IMR-90 (cell line): ENCODE data around the gene SMIM44. TPM values are rescaled to one million over a fixed set of nuclear protein-coding genes. Genes with fewer than 3 reads are reported as not detected.

Experiments
- ATAC-seq: fragments of 200-7000 bp; cut with Tn5 transposase; 2 replicates; pipeline ENCODE4 v1.9.1; 2020; ENCODE audit warnings: low read depth, mild to moderate bottlenecking, moderate library complexity
- BruUV-seq: library from RNA; stranded (reverse); fragments of 400-500 nt; replicated peaks from 2 replicates; lab custom pipeline; 2021; lab: Mats Ljungman, UMichigan
- CTCF ChIA-PET: fragments of 300-600 bp; formaldehyde crosslinking; extraction: SDS; loops from one replicate; lab custom pipeline; 2021; ENCODE audit warnings: antibody characterized with exemption; lab: Yijun Ruan, JAX
- POLR2A ChIA-PET: fragments of 300-600 bp; sonication (Branson Sonifier 250); formaldehyde crosslinking; loops from one replicate; lab custom pipeline; 2022; ENCODE audit warnings: antibody characterized with exemption; ENCODE audit not compliant: unreplicated experiment; lab: Charles Lee
- DNase-seq: peaks from one replicate; pipeline ENCODE4 v3.0.0; 2013
- H2AFZ ChIP-seq: replicated peaks from 2 replicates; pipeline ENCODE3; 2013; ENCODE audit warnings: low read length, mild to moderate bottlenecking; ENCODE audit not compliant: poor library complexity
- H2AK5ac ChIP-seq: 2 replicates; pipeline ENCODE4 v1.6.1; 2013; ENCODE audit warnings: low read depth, low read length, inconsistent platforms
- H2AK9ac ChIP-seq: replicated peaks from 2 replicates; pipeline ENCODE3; 2013; ENCODE audit warnings: mild to moderate bottlenecking, low read depth, low read length, moderate library complexity; ENCODE audit not compliant: poor library complexity
- H2BK120ac ChIP-seq: 2 replicates; pipeline ENCODE4 v1.6.1; 2013; ENCODE audit warnings: low read depth, low read length, inconsistent platforms
- H2BK15ac ChIP-seq: 3 replicates; pipeline ENCODE4 v1.6.1; 2013; ENCODE audit warnings: low read depth, low read length, inconsistent platforms
- H2BK20ac ChIP-seq: 2 replicates; pipeline ENCODE4 v1.6.1; 2013; ENCODE audit warnings: low read depth, mild to moderate bottlenecking, inconsistent platforms, low read length, moderate library complexity
- H2BK5ac ChIP-seq: 2 replicates; pipeline ENCODE4 v1.6.1; 2013; ENCODE audit warnings: mild to moderate bottlenecking, low read depth, low read length, inconsistent platforms; ENCODE audit not compliant: poor library complexity, severe bottlenecking
- H3K14ac ChIP-seq: replicated peaks from 2 replicates; pipeline ENCODE4 v1.6.1; 2013; ENCODE audit warnings: low read depth, low read length, inconsistent platforms
- H3K18ac ChIP-seq: 2 replicates; pipeline ENCODE4 v1.6.1; 2013; ENCODE audit warnings: low read depth, low read length, control low read depth
- H3K23ac ChIP-seq: 2 replicates; pipeline ENCODE4 v1.6.1; 2013; ENCODE audit warnings: low read depth, low read length, inconsistent platforms
- H3K27ac ChIP-seq: 2 replicates; pipeline ENCODE4 v1.5.1; 2013; ENCODE audit warnings: mild to moderate bottlenecking, control low read depth, low read length; ENCODE audit not compliant: insufficient read depth
- H3K27me3 ChIP-seq: 2 replicates; pipeline ENCODE4 v1.6.1; 2013; ENCODE audit warnings: low read length; ENCODE audit not compliant: control insufficient read depth, insufficient read depth
- H3K36me3 ChIP-seq: 2 replicates; pipeline ENCODE4 v1.6.1; 2013; ENCODE audit warnings: low read length, mixed read lengths; ENCODE audit not compliant: control insufficient read depth, insufficient read depth
- H3K4ac ChIP-seq: 2 replicates; pipeline ENCODE4 v1.6.1; 2013; ENCODE audit warnings: low read depth, low read length, inconsistent platforms
- H3K4me1 ChIP-seq: 2 replicates; pipeline ENCODE4 v1.6.1; 2013; ENCODE audit warnings: low read length, mixed read lengths; ENCODE audit not compliant: control insufficient read depth, insufficient read depth
- H3K4me2 ChIP-seq: 2 replicates; pipeline ENCODE4 v1.6.1; 2013; ENCODE audit warnings: low read depth, mild to moderate bottlenecking, control low read depth, low read length, moderate library complexity
- H3K4me3 ChIP-seq: 2 replicates; pipeline ENCODE4 v1.5.1; 2013; ENCODE audit warnings: low read depth, mild to moderate bottlenecking, control low read depth, low read length, moderate library complexity; ENCODE audit not compliant: insufficient read depth
- H3K56ac ChIP-seq: 2 replicates; pipeline ENCODE4 v1.6.1; 2013; ENCODE audit warnings: low read length, inconsistent platforms; ENCODE audit not compliant: insufficient read depth; ENCODE audit errors: extremely low read depth
- H3K79me1 ChIP-seq, 2 experiments: 2 replicates each; pipeline ENCODE4 v1.6.1; 2013; ENCODE audit warnings: low read length in 2 of 2, inconsistent platforms in 1 of 2, low read depth in 1 of 2
- H3K9ac ChIP-seq: 2 replicates; pipeline ENCODE4 v1.6.1; 2013; ENCODE audit warnings: low read depth, low read length, control low read depth
- H3K9me1 ChIP-seq: 2 replicates; pipeline ENCODE4 v1.6.1; 2013; ENCODE audit warnings: low read length, inconsistent platforms; ENCODE audit not compliant: insufficient read depth
- H3K9me3 ChIP-seq: 2 replicates; pipeline ENCODE4 v1.6.1; 2013; ENCODE audit warnings: low read length; ENCODE audit not compliant: control insufficient read depth, insufficient read depth
- H4K20me1 ChIP-seq: 2 replicates; pipeline ENCODE4 v1.6.1; 2013; ENCODE audit warnings: low read length, inconsistent platforms; ENCODE audit not compliant: insufficient read depth
- H4K5ac ChIP-seq: 2 replicates; pipeline ENCODE4 v1.6.1; 2013; ENCODE audit warnings: mild to moderate bottlenecking, low read depth, low read length, control low read depth
- H4K8ac ChIP-seq, 2 experiments: 2 replicates each; pipeline ENCODE4 v1.6.1; 2013; ENCODE audit warnings: low read depth in 2 of 2, low read length in 2 of 2, control low read depth in 1 of 2, inconsistent platforms in 1 of 2
- H4K91ac ChIP-seq: 2 replicates; pipeline ENCODE4 v1.6.1; 2013; ENCODE audit warnings: low read depth, low read length, inconsistent platforms; ENCODE audit not compliant: insufficient read depth
- BHLHE40 ChIP-seq: fragments of 150-350 bp; IDR thresholded peaks from 2 replicates; pipeline ENCODE4 v1.6.1; 2016; ENCODE audit warnings: mild to moderate bottlenecking, low read depth, low read length
- CEBPB ChIP-seq: IDR thresholded peaks from 2 replicates; pipeline ENCODE4 v1.6.1; 2012; ENCODE audit warnings: low read depth, low read length, improper control_type of control experiment
- CHD1 ChIP-seq: IDR thresholded peaks from 2 replicates; pipeline ENCODE4 v1.6.1; 2012; ENCODE audit warnings: low read depth, low read length, improper control_type of control experiment
- FOS ChIP-seq: fragments of 150-350 bp; IDR thresholded peaks from 2 replicates; pipeline ENCODE4 v1.6.1; 2016; ENCODE audit warnings: low read depth, low read length
- MAZ ChIP-seq: IDR thresholded peaks from 2 replicates; pipeline ENCODE4 v1.6.1; 2012; ENCODE audit warnings: low read depth, mild to moderate bottlenecking, low read length, improper control_type of control experiment, moderate library complexity, borderline replicate concordance
- MXI1 ChIP-seq: IDR thresholded peaks from 2 replicates; pipeline ENCODE4 v1.6.1; 2012; ENCODE audit warnings: low read depth, mild to moderate bottlenecking, low read length, moderate library complexity, borderline replicate concordance
- NFE2L2 ChIP-seq: fragments of 150-350 bp; IDR thresholded peaks from 2 replicates; pipeline ENCODE4 v1.6.1; 2016; ENCODE audit warnings: low read depth, mild to moderate bottlenecking, low read length
- POLR2A ChIP-seq: IDR thresholded peaks from 2 replicates; pipeline ENCODE4 v1.6.1; 2012; ENCODE audit warnings: mild to moderate bottlenecking, low read depth, low read length
- RAD21 ChIP-seq: IDR thresholded peaks from 2 replicates; pipeline ENCODE4 v1.6.1; 2012; ENCODE audit warnings: low read length, improper control_type of control experiment
- RCOR1 ChIP-seq: IDR thresholded peaks from 2 replicates; pipeline ENCODE4 v1.6.1; 2012; ENCODE audit warnings: mild to moderate bottlenecking, low read length, improper control_type of control experiment; ENCODE audit not compliant: insufficient replicate concordance
- RFX5 ChIP-seq: IDR thresholded peaks from 2 replicates; pipeline ENCODE4 v1.8.0; 2012; ENCODE audit warnings: low read depth, mild to moderate bottlenecking, low read length, moderate library complexity
- SMC3 ChIP-seq: fragments of 150-350 bp; IDR thresholded peaks from 2 replicates; pipeline ENCODE4 v1.6.1; 2016; ENCODE audit warnings: low read depth, mild to moderate bottlenecking, antibody characterized with exemption, low read length, moderate library complexity
- WGBS, 2 experiments: methylation state at CpG; one replicate each; pipeline versions ENCODE4 v1.1.5 to v1.1.7; 2013; ENCODE audit warnings: missing lambda C conversion rate in 2 of 2; ENCODE audit not compliant: insufficient read length in 1 of 2; ENCODE audit errors: extremely low coverage in 2 of 2; 5-methylcytosine and 5-hydroxymethylcytosine counted together
- dilution Hi-C: fragments of 300-500 bp; cut with HindIII; formaldehyde crosslinking; loops from one replicate; pipeline ENCODE4 v1.14.3; 2018; ENCODE audit warnings: low sequenced_read_pairs; ENCODE audit not compliant: unreplicated experiment
- in situ Hi-C: fragments of 300-500 bp; cut with MboI; formaldehyde crosslinking; loops from 3 replicates; pipeline ENCODE4 v1.14.3; 2019; ENCODE audit warnings: low sequenced_read_pairs, inconsistent platforms, mixed read lengths
- intact Hi-C: fragments of 100-400 bp; cut with micrococcal nuclease; formaldehyde crosslinking; loops from 2 replicates; pipeline ENCODE4 v1.10.0; 2022
- polyA plus RNA-seq, 3 experiments: library from polyadenylated mRNA; depleted of rRNA; stranded (reverse); fragments of >200 nt; gene quantifications; 2 replicates each; pipeline ENCODE4 v1.2.3, GENCODE V29; 2012; ENCODE audit warnings: low replicate concordance in 1 of 3
- total RNA-seq: library from RNA; depleted of rRNA; stranded (reverse); fragments of >200 nt; gene quantifications from 2 replicates; pipeline ENCODE4 v1.2.3, GENCODE V29; 2012
- TF ChIP-seq, protein P1 (sequence below): fragments of 150-350 bp; IDR thresholded peaks from 2 replicates; pipeline ENCODE4 v1.6.1; 2017; ENCODE audit warnings: mild to moderate bottlenecking, antibody characterized with exemption, low read length, low read depth
- TF ChIP-seq, protein P2 (sequence below): fragments of 150-350 bp; IDR thresholded peaks from 2 replicates; pipeline ENCODE4 v1.6.1; 2016; ENCODE audit warnings: low read depth, mild to moderate bottlenecking, low read length, moderate library complexity, borderline replicate concordance
- TF ChIP-seq, protein P3 (sequence below): conservative IDR thresholded peaks from 2 replicates; pipeline ENCODE4 v1.5.1; 2012; ENCODE audit warnings: mild to moderate bottlenecking, low read depth, low read length, improper control_type of control experiment

SMIM44 gene
- total and polyA plus RNA-seq, 2 of the 4 experiments (the other 2 are of a cell fraction) = not detected

DNA sequence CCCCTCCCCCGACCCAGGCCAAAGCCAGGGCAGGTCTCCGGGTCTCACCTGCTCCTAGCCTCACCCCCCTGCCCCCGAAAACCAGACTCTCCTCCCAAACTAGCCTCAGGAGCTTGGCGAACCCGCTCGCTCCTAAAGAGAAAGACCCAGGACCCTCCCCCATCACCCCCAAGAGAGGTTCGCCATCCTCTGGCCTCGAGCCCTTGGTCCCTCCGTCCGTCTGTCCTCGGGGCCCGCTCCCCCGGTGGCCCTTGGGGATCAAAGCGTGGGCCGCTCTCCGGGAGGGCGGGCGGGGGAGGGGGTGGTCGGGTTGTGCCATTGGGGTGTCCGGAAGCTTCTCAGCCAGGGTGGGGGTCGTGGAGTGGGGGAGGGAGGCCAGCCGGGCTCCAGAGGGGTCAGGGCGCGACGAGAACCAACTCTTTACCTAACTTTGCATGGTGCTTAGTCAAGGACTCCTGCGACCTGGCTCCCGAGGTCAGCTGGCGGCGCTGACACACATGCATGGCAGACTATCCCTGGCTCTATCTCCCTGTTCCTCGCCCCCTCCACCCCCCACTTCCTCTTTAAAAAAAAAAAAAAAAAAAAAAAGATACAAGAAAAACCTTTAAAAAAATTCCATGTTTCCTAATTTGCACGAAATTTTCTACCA is 18.5 kb downstream of the SMIM44 start:
- Histone ChIP-seq H3K18ac (no peak overlapping the region), H2BK20ac (no peak overlapping the region), H3K56ac (no peak overlapping the region), H3K36me3 (peaks cover 26% of the 10 kb centered on the region), H3K23ac (no peak overlapping the region), H3K9me3 (no peaks in the 10 kb centered on the region), H3K27me3 (no peaks in the 10 kb centered on the region), H4K5ac (no peak overlapping the region), H2AK5ac (no peak overlapping the region), H3K4me1 (peaks cover 4% of the 10 kb centered on the region), H3K9me1 (peaks cover 6% of the 10 kb centered on the region; the same call in 1 of the 2 replicates), H2BK15ac (no peak overlapping the region), H3K27ac (no peak overlapping the region), H2BK5ac (no peak overlapping the region), H4K91ac (no peak overlapping the region), H4K20me1 (peaks cover 22% of the 10 kb centered on the region), H2BK120ac (no peak overlapping the region), H3K4me2 (no peak overlapping the region), H3K79me1 (peaks cover 15 to 48% of the 10 kb centered on the region in 2 experiments), H3K4ac (no peak overlapping the region), H2AK9ac (no peak overlapping the region), H2AFZ (no peak overlapping the region), H3K14ac (no peak overlapping the region), H3K4me3 (no peak overlapping the region), H4K8ac (0 out of 4 replicates have a peak overlapping the region, but pooled peaks of 1 of the 2 experiments have one; percentile 4), H3K9ac (no peak overlapping the region)
- ChIA-PET POLR2A (no interaction called here), CTCF (no interaction called here)
- in situ Hi-C loops = no loop called here
- DNase-seq (no peak), ATAC-seq (no peak)
- TF ChIP-seq FOS = no peak
- TF ChIP-seq, protein P1, sequence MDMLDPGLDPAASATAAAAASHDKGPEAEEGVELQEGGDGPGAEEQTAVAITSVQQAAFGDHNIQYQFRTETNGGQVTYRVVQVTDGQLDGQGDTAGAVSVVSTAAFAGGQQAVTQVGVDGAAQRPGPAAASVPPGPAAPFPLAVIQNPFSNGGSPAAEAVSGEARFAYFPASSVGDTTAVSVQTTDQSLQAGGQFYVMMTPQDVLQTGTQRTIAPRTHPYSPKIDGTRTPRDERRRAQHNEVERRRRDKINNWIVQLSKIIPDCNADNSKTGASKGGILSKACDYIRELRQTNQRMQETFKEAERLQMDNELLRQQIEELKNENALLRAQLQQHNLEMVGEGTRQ = no peak
- TF ChIP-seq CHD1 = no peak
- no peak for TF ChIP-seq RAD21
- no peak for TF ChIP-seq RFX5
- TF ChIP-seq BHLHE40 = no peak
- TF ChIP-seq, protein P2, sequence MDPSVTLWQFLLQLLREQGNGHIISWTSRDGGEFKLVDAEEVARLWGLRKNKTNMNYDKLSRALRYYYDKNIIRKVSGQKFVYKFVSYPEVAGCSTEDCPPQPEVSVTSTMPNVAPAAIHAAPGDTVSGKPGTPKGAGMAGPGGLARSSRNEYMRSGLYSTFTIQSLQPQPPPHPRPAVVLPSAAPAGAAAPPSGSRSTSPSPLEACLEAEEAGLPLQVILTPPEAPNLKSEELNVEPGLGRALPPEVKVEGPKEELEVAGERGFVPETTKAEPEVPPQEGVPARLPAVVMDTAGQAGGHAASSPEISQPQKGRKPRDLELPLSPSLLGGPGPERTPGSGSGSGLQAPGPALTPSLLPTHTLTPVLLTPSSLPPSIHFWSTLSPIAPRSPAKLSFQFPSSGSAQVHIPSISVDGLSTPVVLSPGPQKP = no peak
- TF ChIP-seq CEBPB = no peak
- no peak for TF ChIP-seq MAZ
- no peak for TF ChIP-seq POLR2A
- TF ChIP-seq NFE2L2 = no peak
- TF ChIP-seq MXI1 = no peak
- TF ChIP-seq SMC3 = no peak
- no peak for TF ChIP-seq RCOR1
- TF ChIP-seq, protein P3, sequence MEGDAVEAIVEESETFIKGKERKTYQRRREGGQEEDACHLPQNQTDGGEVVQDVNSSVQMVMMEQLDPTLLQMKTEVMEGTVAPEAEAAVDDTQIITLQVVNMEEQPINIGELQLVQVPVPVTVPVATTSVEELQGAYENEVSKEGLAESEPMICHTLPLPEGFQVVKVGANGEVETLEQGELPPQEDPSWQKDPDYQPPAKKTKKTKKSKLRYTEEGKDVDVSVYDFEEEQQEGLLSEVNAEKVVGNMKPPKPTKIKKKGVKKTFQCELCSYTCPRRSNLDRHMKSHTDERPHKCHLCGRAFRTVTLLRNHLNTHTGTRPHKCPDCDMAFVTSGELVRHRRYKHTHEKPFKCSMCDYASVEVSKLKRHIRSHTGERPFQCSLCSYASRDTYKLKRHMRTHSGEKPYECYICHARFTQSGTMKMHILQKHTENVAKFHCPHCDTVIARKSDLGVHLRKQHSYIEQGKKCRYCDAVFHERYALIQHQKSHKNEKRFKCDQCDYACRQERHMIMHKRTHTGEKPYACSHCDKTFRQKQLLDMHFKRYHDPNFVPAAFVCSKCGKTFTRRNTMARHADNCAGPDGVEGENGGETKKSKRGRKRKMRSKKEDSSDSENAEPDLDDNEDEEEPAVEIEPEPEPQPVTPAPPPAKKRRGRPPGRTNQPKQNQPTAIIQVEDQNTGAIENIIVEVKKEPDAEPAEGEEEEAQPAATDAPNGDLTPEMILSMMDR = no peak
- dilution Hi-C loops = no loop called here
- WGBS, 2 experiments = 100% methylated on average over 4 of the region's 31 CpGs; no CpG with 5 or more reads in 1 of the 2 experiments
- intact Hi-C loops = no loop called here
- BruUV-seq = no TSS peak
